ENCODE data around the gene RNF113A. TPM values are rescaled to one million over a fixed set of nuclear protein-coding genes. Genes with fewer than 3 reads are reported as not detected.

The RNF113A gene
- total RNA-seq (2022), result 19.0 and 23.0 TPM in 2 replicates
- Bru-seq, nascent RNA, result percentile 68 among the genes with signal in this experiment
- percentile 75 among the genes with signal in this experiment for BruChase-seq, experiment 1, labeled RNA remaining after a 6-hour chase
- BruChase-seq, experiment 2, labeled RNA remaining after a 2-hour chase, result percentile 90 among the genes with signal in this experiment
- long read RNA-seq, transcript RNF113A-201 (1 exons, 1,353 nt), result major isoform, 38 of 38 reads
- long read RNA-seq, partial matches to known transcripts, result 0 of 38 reads
- long read RNA-seq, other reads (novel, unspliced or antisense), result 0 of 38 reads

GRCh38 chrX:119871599-119872395 lies at the start of gene RNF113A, which contains the start of gene NDUFA1:
Gene RNF113A, minus strand, starts transcription at chrX:119871733. Its CDS starts 120 bp downstream, at chrX:119871613.
Gene NDUFA1, plus strand, starts transcription at chrX:119871832. Its CDS starts 80 bp downstream, at chrX:119871912.
- Mint-ChIP-seq H3K27ac (ENCODE audit: low read depth, unreplicated experiment) (peak within 1 kb of the TSS; percentile 83), H3K27me3 (ENCODE audit: insufficient read depth, unreplicated experiment) (no peaks in the 10 kb centered on the region), H3K9me3 (ENCODE audit: unreplicated experiment) (no peaks in the 10 kb centered on the region), H3K36me3 (ENCODE audit: insufficient read depth, unreplicated experiment) (peaks cover 32% of the 10 kb centered on the region), H3K4me3 (ENCODE audit: unreplicated experiment) (peak within 1 kb of the TSS; percentile 91), H3K4me1 (ENCODE audit: insufficient read depth, unreplicated experiment) (no peaks in the 10 kb centered on the region)
- CTCF ChIA-PET, result no interaction called here
- TF ChIP-seq CTCF (IDR thresholded peaks at IDR 0.05; ENCODE audit: unreplicated experiment), result no peak
- intact Hi-C loops (cut with micrococcal nuclease), result loop anchor here (1.0 kb wide), 1 partner anchor 80 kb away; the partner anchor contains the start of gene RPL39
- peak; percentile 86 for DNase-seq (ENCODE audit: unreplicated experiment)
- POLR2A ChIA-PET, result interaction anchor here (0.6 to 3.4 kb wide), 14 partner anchors 9 to 580 kb away, joined by 3 to 74 read pairs (median 4); partner anchors contain the start of genes RPL39 and UPF3B
- TSS peak; percentile 71 for BruUV-seq (replicated peaks)

GRCh38 chrX:119919835-119920585 lies 48.5 kb upstream of the RNF113A start:
- H3K27ac Mint-ChIP-seq (ENCODE audit: low read depth, unreplicated experiment), result no peak overlapping the region
- POLR2A ChIA-PET, result interaction anchor here (0.6 kb wide), 1 partner anchor 137 kb away, joined by 3 read pairs; no protein-coding TSS in a partner anchor

GRCh38 chrX:119917877-119918276 lies 46.3 kb upstream of the RNF113A start:
- Mint-ChIP-seq H3K4me3 (ENCODE audit: unreplicated experiment) (no peak overlapping the region), H3K36me3 (ENCODE audit: insufficient read depth, unreplicated experiment) (no peaks in the 10 kb centered on the region), H3K9me3 (ENCODE audit: unreplicated experiment) (no peaks in the 10 kb centered on the region), H3K27me3 (ENCODE audit: insufficient read depth, unreplicated experiment) (no peaks in the 10 kb centered on the region), H3K27ac (ENCODE audit: low read depth, unreplicated experiment) (no peak overlapping the region), H3K4me1 (ENCODE audit: insufficient read depth, unreplicated experiment) (no peaks in the 10 kb centered on the region)
- CTCF ChIA-PET, result interaction anchor here (1.1 kb wide), 1 partner anchor 405 kb away, joined by 3 read pairs; no protein-coding TSS in a partner anchor
- no peak for TF ChIP-seq CTCF (IDR thresholded peaks at IDR 0.05; ENCODE audit: unreplicated experiment)
- intact Hi-C loops (cut with micrococcal nuclease), result no loop called here
- POLR2A ChIA-PET, result interaction anchor here (0.7 kb wide), 1 partner anchor 604 kb away, joined by 3 read pairs; no protein-coding TSS in a partner anchor
- DNase-seq (ENCODE audit: unreplicated experiment), result no peak
- no TSS peak for BruUV-seq (replicated peaks)

More at GRCh38 chrX:119919835-119920585, 48.5 kb upstream of the RNF113A start:
- intact Hi-C loops (cut with micrococcal nuclease), result no loop called here
- no peaks in the 10 kb centered on the region for H3K27me3 Mint-ChIP-seq (ENCODE audit: insufficient read depth, unreplicated experiment)
- no peaks in the 10 kb centered on the region for H3K4me1 Mint-ChIP-seq (ENCODE audit: insufficient read depth, unreplicated experiment)
- TF ChIP-seq CTCF (IDR thresholded peaks at IDR 0.05; ENCODE audit: unreplicated experiment), result no peak
- no TSS peak for BruUV-seq (replicated peaks)
- no peak overlapping the region for H3K4me3 Mint-ChIP-seq (ENCODE audit: unreplicated experiment)
- DNase-seq (ENCODE audit: unreplicated experiment), result no peak
- CTCF ChIA-PET, result interaction anchor here (0.6 to 1.1 kb wide), 3 partner anchors 10 to 101 kb away, joined by 3 read pairs; no protein-coding TSS in a partner anchor
- peaks cover 5% of the 10 kb centered on the region for H3K36me3 Mint-ChIP-seq (ENCODE audit: insufficient read depth, unreplicated experiment)
- H3K9me3 Mint-ChIP-seq (ENCODE audit: unreplicated experiment), result no peaks in the 10 kb centered on the region
